HFF-Myc (cell line): ENCODE results near the gene EID3.

ENCODE experiments used
- DNase-seq: peaks from one replicate; pipeline ENCODE4 v3.0.0-alpha.2; 2011; ENCODE audit warnings: low read depth; ENCODE audit errors: extremely low read depth
- H3K4me3 ChIP-seq: replicated peaks from 2 replicates; pipeline ENCODE4 v1.5.1; 2011; ENCODE audit warnings: low read depth, mild to moderate bottlenecking, control low read depth, low read length
- TF ChIP-seq, protein P1 (sequence below): IDR thresholded peaks from 2 replicates; pipeline ENCODE4 v1.5.1; 2012; ENCODE audit warnings: mild to moderate bottlenecking, low read depth, low read length, control low read depth; ENCODE audit errors: missing control alignments

The EID3 gene

DNA sequence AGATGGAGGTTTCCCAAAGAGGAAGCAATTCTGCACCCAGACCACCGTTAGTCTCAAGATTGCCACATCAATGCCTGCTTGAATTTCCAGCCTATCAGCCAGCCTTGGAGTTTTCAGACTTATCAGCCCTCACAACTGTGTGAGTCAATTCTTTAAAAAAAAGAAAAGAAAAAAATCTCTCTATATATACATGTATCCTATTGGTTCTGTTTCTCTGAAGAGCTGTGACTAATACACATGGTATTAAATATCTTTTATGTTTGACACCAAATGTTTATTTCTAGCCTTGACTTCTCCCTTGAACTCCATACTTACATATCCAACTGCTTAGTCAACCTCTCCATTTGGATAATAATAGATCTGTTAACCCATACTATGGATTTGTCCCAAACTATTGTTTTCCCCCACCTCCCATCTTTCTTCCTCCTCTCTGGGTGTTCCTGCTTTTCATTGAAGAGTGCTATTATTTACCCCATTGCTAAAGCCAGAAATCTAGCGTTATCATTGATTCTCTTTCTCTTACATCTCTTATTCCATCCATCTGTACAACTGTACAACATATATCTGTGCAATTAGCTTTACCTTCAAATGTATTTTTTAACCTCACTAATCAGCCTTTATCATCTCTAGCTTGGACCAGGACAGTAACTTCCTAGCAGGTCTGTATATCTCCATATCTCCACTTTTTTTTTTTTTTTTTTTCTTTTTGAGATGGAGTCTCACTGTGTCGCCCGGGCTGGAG is 22.7 kb upstream of the EID3 start:
- no peak overlapping the region; the same call in 1 of the 2 replicates for H3K4me3 ChIP-seq
- TF ChIP-seq, protein P1, sequence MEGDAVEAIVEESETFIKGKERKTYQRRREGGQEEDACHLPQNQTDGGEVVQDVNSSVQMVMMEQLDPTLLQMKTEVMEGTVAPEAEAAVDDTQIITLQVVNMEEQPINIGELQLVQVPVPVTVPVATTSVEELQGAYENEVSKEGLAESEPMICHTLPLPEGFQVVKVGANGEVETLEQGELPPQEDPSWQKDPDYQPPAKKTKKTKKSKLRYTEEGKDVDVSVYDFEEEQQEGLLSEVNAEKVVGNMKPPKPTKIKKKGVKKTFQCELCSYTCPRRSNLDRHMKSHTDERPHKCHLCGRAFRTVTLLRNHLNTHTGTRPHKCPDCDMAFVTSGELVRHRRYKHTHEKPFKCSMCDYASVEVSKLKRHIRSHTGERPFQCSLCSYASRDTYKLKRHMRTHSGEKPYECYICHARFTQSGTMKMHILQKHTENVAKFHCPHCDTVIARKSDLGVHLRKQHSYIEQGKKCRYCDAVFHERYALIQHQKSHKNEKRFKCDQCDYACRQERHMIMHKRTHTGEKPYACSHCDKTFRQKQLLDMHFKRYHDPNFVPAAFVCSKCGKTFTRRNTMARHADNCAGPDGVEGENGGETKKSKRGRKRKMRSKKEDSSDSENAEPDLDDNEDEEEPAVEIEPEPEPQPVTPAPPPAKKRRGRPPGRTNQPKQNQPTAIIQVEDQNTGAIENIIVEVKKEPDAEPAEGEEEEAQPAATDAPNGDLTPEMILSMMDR, result no peak
- DNase-seq, result no peak

DNA sequence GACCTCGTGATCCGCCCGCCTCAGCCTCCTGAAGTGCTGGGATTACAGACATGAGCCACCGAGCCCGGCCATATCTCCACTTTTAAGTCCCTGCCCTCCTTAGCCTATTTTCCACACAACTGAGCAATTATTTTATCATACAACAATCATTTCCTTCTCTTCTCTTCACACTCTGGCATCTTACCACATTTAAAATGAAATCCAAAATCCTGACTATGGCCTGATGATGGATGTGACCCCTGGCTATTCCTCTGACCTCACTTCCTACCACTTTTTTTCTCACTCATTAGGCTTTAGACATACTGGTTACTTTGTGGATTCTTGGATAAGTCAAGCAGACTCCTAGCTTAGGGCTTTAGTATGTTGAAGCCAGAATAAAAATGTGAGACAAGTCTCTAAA is 21.9 kb upstream of the EID3 start:
- TF ChIP-seq, protein P1, result no peak
- DNase-seq, result no peak
- no peak overlapping the region for H3K4me3 ChIP-seq

DNA sequence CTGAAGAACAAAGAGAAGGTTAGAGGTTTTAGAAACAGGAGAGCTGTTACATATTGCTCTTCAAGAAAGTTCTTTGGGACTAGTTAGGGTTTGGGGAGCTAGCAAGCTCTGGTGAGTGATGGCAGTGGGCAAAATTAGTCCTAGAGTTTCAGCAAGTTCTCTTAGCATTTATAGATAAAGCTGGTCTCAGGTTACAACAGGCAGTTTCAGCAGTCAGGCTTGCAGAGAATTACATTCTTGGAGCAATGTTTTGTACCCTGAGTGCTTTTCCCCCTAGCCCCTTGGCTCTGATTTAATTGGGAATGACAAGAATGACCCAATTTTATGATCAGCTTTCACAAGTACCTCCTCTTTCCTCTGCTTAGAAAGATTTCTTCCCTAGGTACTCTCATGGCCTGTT is 21.4 kb upstream of the EID3 start:
- DNase-seq, result no peak
- no peak overlapping the region for H3K4me3 ChIP-seq
- TF ChIP-seq, protein P1, result no peak

DNA sequence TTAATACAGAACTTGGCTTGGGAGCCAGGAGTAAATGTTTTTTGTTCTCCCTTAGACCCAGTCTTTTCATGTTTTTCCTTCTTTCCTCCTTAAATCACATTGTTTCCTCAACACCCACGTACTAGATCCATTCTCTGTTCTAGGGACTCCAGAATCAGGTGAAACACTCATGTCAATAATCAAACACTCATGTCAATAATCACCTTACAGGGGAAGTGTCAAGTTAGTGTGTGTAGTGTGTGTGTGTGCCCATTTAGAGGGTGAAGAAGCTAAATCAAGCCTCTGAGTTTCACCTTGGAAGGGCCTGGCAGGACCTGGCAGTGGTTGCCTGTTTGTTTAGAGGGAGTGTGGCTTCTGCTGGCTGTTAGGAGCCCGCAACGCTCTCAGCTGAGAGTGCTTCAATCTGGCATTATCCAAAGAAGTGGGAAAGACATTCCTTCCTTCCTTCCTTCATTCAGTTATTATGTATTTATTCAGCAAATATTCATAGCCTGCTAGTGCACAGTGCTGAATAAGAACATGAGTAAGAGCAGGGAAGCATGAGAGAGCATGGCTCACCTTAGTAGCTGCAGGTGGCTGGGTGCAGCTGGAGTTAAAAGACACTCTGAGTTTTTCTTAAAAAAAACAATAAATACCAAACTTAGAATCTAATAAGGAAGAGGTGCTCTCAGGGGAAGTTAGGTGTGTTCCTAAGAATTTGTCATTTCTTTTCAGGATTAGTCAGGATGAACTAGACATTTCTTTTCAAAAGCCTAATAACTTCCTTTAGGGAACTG is 17.6 kb upstream of the EID3 start:
- peak overlapping the region; percentile 68 for H3K4me3 ChIP-seq
- TF ChIP-seq, protein P1, result no peak
- DNase-seq, result no peak

DNA sequence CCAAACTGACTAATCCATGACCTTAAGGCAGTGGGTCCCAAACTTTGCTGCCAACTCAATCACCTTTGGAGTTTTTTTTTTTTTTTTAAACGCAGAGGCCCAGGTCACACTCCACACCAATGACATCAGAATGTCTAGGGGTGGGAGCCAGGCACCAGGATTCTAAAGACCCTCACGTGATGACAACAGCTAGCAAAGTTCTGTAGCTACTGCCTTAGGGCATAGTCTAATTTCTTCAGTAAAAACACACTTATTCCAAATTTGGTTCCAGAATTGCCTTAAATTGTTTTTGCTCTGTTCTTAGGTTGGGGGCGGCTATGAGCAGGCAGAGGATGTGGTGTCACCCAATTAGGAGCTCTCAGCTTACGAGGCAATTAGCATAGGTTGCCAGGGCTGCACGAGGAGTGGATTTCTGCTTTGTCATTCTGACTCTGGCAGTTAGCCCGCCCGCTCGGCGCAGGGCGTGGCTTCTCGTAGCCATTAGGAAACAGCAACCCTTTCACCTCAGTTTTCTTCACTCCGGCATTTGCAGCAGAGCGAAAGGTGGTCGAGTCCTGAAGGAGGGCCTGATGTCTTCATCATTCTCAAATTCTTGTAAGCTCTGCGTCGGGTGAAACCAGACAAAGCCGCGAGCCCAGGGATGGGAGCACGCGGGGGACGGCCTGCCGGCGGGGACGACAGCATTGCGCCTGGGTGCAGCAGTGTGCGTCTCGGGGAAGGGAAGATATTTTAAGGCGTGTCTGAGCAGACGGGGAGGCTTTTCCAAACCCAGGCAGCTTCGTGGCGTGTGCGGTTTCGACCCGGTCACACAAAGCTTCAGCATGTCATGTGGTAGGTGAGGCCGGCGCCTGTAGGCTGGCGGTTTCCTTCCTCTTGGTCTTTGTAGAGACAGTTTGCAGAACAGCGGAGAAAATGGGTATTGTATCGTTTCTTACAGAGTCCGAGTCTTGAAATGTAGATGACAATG is 16.7 kb upstream of the EID3 start:
- peak overlapping the region; percentile 68 for H3K4me3 ChIP-seq
- DNase-seq, result peak; percentile 97
- TF ChIP-seq, protein P1, result no peak

DNA sequence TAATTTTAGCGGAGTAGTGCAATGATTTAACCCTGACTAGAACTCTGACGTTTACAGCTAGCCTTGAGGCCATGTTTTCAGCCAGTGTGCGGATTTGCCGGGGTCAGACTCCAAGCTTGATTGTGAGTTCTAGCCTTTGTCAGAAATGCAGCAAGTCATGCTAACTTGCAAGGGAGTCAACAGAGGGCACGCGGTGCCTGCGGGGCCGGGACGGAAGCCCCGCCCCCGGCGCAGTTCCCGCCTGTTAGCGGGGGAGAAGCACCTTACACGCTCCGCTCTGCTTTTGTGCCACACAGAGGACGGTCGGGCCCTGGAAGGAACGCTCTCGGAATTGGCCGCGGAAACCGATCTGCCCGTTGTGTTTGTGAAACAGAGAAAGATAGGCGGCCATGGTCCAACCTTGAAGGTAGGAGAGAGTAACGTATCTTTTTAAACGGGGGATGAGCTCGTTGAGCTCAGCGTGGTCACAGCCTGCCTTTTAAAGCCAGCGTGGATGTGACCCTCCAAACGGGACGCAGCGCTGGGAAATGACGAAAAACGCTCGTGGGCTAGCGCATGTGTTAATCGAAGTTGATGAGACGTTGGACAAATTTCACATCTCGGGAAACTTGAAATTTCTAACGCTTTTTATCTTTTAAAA is 14.8 kb upstream of the EID3 start:
- DNase-seq, result no peak
- TF ChIP-seq, protein P1, result no peak
- peak overlapping the region; percentile 68 for H3K4me3 ChIP-seq
